HepG2 (cell line): ENCODE measurements around the gene NUBP2. TPM values are rescaled to one million over a fixed set of nuclear protein-coding genes. Genes with fewer than 3 reads are reported as not detected.
A peak's percentile ranks its signal among the peaks of the same experiment; 100 is the strongest.

Experiments
- BRF2 ChIP-seq: sonication (generic); formaldehyde crosslinking; IDR thresholded peaks from 2 replicates; pipeline ENCODE4 v1.8.1; 2022; ENCODE audit warnings: mild to moderate bottlenecking, missing genetic modification reagents
- HNRNPLL ChIP-seq: fragments of 200-400 bp; formaldehyde crosslinking; IDR thresholded peaks from 2 replicates; pipeline ENCODE4 v1.6.1; 2017; ENCODE audit warnings: mild to moderate bottlenecking, low read depth, low read length; ENCODE audit not compliant: poor library complexity, severe bottlenecking
- HOXA7 ChIP-seq: sonication (generic); formaldehyde crosslinking; IDR thresholded peaks from 2 replicates; pipeline ENCODE4 v1.8.1; 2022; ENCODE audit warnings: mild to moderate bottlenecking, missing genetic modification reagents, moderate library complexity
- KAT7 ChIP-seq: IDR thresholded peaks from 2 replicates; pipeline ENCODE4 v1.6.1; 2018; ENCODE audit warnings: borderline replicate concordance, missing compliant biosample characterization
- POLR2AphosphoS2 ChIP-seq: IDR thresholded peaks from 2 replicates; pipeline ENCODE4 v1.6.1; 2011; ENCODE audit warnings: low read depth, low read length, improper control_type of control experiment
- REPIN1 ChIP-seq: sonication (generic); formaldehyde crosslinking; IDR thresholded peaks from 2 replicates; pipeline ENCODE4 v1.8.0; 2022; ENCODE audit warnings: missing genetic modification reagents, low read depth, mild to moderate bottlenecking, borderline replicate concordance
- RFX3 ChIP-seq: IDR thresholded peaks from 2 replicates; pipeline ENCODE4 v1.6.1; 2016; ENCODE audit warnings: missing biosample characterization, missing genetic modification reagents
- RORA ChIP-seq: sonication (generic); formaldehyde crosslinking; IDR thresholded peaks from 2 replicates; pipeline ENCODE4 v1.5.0; 2020; ENCODE audit warnings: mild to moderate bottlenecking, missing genetic modification reagents, moderate library complexity
- SP4 ChIP-seq: sonication (generic); formaldehyde crosslinking; IDR thresholded peaks from 2 replicates; pipeline ENCODE4 v1.8.1; 2023; ENCODE audit warnings: mild to moderate bottlenecking, missing genetic modification reagents
- TBX3 ChIP-seq: fragments of 450-650 bp; IDR thresholded peaks from 2 replicates; pipeline ENCODE4 v1.6.1; 2017; ENCODE audit warnings: antibody characterized with exemption, mild to moderate bottlenecking, inconsistent platforms, borderline replicate concordance
- ZBTB3 ChIP-seq: sonication (generic); formaldehyde crosslinking; IDR thresholded peaks from 2 replicates; pipeline ENCODE4 v1.4.0; 2020; ENCODE audit warnings: low read depth, mild to moderate bottlenecking, moderate library complexity, missing genetic modification reagents, borderline replicate concordance
- ZFP36L1 ChIP-seq: sonication (generic); formaldehyde crosslinking; IDR thresholded peaks from 2 replicates; pipeline ENCODE4 v1.8.0; 2022; ENCODE audit warnings: mild to moderate bottlenecking, missing genetic modification reagents, moderate library complexity
- ZNF17 ChIP-seq: sonication (generic); formaldehyde crosslinking; IDR thresholded peaks from 2 replicates; pipeline ENCODE4 v1.5.0; 2020; ENCODE audit warnings: mild to moderate bottlenecking, missing genetic modification reagents
- ZNF414 ChIP-seq: sonication (generic); formaldehyde crosslinking; IDR thresholded peaks from 2 replicates; pipeline ENCODE4 v1.5.0; 2020; ENCODE audit warnings: missing genetic modification reagents
- ZNF468 ChIP-seq: sonication (generic); formaldehyde crosslinking; IDR thresholded peaks from 2 replicates; pipeline ENCODE4 v1.8.0; 2022; ENCODE audit warnings: mild to moderate bottlenecking, moderate library complexity, missing genetic modification reagents
- ZNF556 ChIP-seq: sonication (generic); formaldehyde crosslinking; IDR thresholded peaks from 2 replicates; pipeline ENCODE4 v1.4.0; 2020; ENCODE audit warnings: mild to moderate bottlenecking, missing genetic modification reagents, borderline replicate concordance
- ZNF558 ChIP-seq: sonication (generic); formaldehyde crosslinking; IDR thresholded peaks from 2 replicates; pipeline ENCODE4 v1.9.0; 2022; ENCODE audit warnings: mild to moderate bottlenecking, missing genetic modification reagents, borderline replicate concordance
- ZNF761 ChIP-seq: sonication (generic); formaldehyde crosslinking; conservative IDR thresholded peaks from 2 replicates; pipeline ENCODE4 v1.4.0; 2020; ENCODE audit warnings: mild to moderate bottlenecking, missing genetic modification reagents
- ZNF781 ChIP-seq: sonication (generic); formaldehyde crosslinking; IDR thresholded peaks from 2 replicates; pipeline ENCODE4 v1.5.1; 2020; ENCODE audit warnings: borderline replicate concordance, mild to moderate bottlenecking, missing genetic modification reagents; ENCODE audit errors: not compliant biosample characterization
- ZNF816 ChIP-seq: sonication (generic); formaldehyde crosslinking; IDR thresholded peaks from 2 replicates; pipeline ENCODE4 v1.8.0; 2022; ENCODE audit warnings: missing genetic modification reagents, mild to moderate bottlenecking, borderline replicate concordance
- polyA plus RNA-seq, 8 experiments: library from polyadenylated mRNA; depleted of rRNA in 3 of 8; stranded (reverse) in 7 of 8; unstranded in 1 of 8; fragments of >200 nt; fragmentation: Illumina TruSeq in 4 of 8; extraction: Trizol in 4 of 8; gene quantifications; 2 replicates each; pipeline versions ENCODE4 v1.2.1 to v1.2.3, GENCODE V29; 2011 to 2016; ENCODE audit warnings: low read depth in 4 of 8, missing spikeins in 1 of 8, mixed read lengths in 1 of 8; ENCODE audit not compliant: insufficient read depth in 1 of 8
- total RNA-seq, 5 experiments: library from RNA; depleted of rRNA; stranded (reverse); fragments of >200 nt; fragmentation: Illumina TruSeq; extraction: Trizol; gene quantifications; 2 replicates each; pipeline ENCODE4 v1.2.3, GENCODE V29; 2016; ENCODE audit warnings: low read depth in 1 of 5
- TF ChIP-seq, protein P1 (sequence below): IDR thresholded peaks from 2 replicates; pipeline ENCODE4 v1.6.1; 2012; ENCODE audit warnings: inconsistent platforms
- TF ChIP-seq, protein P2 (sequence below): sonication (generic); formaldehyde crosslinking; IDR thresholded peaks from 2 replicates; pipeline ENCODE4 v1.5.0; 2020; ENCODE audit warnings: missing genetic modification reagents, mild to moderate bottlenecking, borderline replicate concordance
- TF ChIP-seq, protein P3 (sequence below): IDR thresholded peaks from 2 replicates; pipeline ENCODE4 v1.6.1; 2016

NUBP2 gene
- total and polyA plus RNA-seq, 2 of the 13 experiments (the other 11 are each of a cell fraction or from before 2014, with no cell fraction given) = 25.7 to 61.5 TPM

DNA sequence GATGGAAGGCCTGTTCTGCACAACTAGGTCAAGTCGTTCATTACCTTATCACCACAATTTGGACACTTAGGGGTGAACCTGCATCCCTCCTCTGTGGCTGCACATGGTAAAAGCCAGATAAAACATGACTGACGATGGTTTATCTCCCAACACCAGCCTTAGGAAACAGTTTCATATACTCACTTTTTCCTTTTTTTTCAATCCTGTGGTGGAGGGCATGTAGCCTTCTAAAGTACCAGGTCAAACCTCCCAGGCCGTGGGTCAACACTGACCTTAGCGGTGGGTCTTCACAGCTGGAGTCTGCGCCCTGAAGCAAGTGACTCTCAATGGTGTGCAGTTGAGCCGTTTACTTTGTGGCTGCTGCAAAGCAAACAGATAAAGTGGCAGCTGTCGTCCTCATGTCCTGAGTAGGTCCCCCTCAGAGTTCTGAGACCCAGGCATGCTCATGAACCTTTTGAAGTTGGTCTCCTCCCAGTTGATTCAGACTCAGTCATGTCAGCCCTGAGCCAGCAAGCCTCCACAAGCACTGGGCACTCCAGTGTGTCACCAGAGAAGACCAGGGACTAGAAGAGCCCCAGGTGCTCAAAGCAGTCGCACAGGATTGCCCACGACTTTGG, 50.2 kb downstream of the NUBP2 start (continued):
- TF ChIP-seq, protein P1, sequence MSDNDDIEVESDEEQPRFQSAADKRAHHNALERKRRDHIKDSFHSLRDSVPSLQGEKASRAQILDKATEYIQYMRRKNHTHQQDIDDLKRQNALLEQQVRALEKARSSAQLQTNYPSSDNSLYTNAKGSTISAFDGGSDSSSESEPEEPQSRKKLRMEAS = peak; percentile 86
- TF ChIP-seq, protein P2, sequence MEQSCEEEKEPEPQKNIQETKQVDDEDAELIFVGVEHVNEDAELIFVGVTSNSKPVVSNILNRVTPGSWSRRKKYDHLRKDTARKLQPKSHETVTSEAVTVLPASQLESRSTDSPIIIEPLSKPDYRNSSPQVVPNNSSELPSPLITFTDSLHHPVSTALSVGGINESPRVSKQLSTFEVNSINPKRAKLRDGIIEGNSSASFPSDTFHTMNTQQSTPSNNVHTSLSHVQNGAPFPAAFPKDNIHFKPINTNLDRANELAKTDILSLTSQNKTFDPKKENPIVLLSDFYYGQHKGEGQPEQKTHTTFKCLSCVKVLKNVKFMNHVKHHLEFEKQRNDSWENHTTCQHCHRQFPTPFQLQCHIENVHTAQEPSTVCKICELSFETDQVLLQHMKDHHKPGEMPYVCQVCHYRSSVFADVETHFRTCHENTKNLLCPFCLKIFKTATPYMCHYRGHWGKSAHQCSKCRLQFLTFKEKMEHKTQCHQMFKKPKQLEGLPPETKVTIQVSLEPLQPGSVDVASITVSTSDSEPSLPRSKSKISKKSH (CRISPR knock-in tag) = no peak
- TF ChIP-seq RORA (CRISPR knock-in tag) (no peak), ZNF414 (CRISPR knock-in tag) (no peak), TBX3 (no peak), ZNF468 (CRISPR knock-in tag) (no peak), ZNF781 (CRISPR knock-in tag) (peak; percentile 73), HOXA7 (CRISPR knock-in tag) (no peak), RFX3 (no peak), ZBTB3 (CRISPR knock-in tag) (no peak; the same call in 1 of the 2 replicates), ZNF17 (CRISPR knock-in tag) (no peak), REPIN1 (CRISPR knock-in tag) (peak; percentile 74; the same call in 1 of the 2 replicates), KAT7 (CRISPR knock-in tag) (no peak), BRF2 (CRISPR knock-in tag) (no peak; the same call in 1 of the 2 replicates), ZNF556 (peak; percentile 73; the same call in 1 of the 2 replicates), ZFP36L1 (peak; percentile 62; the same call in 1 of the 2 replicates), POLR2AphosphoS2 (no peak), SP4 (no peak; the same call in 1 of the 2 replicates), HNRNPLL (no peak), ZNF761 (0 out of 2 replicates have a peak, but pooled peaks have one; percentile 75), ZNF816 (CRISPR knock-in tag) (no peak), ZNF558 (CRISPR knock-in tag) (no peak)
- TF ChIP-seq, protein P3, sequence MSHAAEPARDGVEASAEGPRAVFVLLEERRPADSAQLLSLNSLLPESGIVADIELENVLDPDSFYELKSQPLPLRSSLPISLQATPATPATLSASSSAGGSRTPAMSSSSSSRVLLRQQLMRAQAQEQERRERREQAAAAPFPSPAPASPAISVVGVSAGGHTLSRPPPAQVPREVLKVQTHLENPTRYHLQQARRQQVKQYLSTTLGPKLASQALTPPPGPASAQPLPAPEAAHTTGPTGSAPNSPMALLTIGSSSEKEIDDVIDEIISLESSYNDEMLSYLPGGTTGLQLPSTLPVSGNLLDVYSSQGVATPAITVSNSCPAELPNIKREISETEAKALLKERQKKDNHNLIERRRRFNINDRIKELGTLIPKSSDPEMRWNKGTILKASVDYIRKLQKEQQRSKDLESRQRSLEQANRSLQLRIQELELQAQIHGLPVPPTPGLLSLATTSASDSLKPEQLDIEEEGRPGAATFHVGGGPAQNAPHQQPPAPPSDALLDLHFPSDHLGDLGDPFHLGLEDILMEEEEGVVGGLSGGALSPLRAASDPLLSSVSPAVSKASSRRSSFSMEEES (CRISPR knock-in tag) = peak; percentile 64; the same call in 1 of the 2 replicates
